B cell (primary cell): Measurements from ENCODE around the gene ABCF1. TPM values are rescaled to one million over a fixed set of nuclear protein-coding genes. Genes with fewer than 3 reads are reported as not detected.

Experiments
- ATAC-seq: fragments of 200-7000 bp; cut with Tn5 transposase; one replicate; pipeline ENCODE4 v1.10.0; 2021; ENCODE audit warnings: low read depth, mild to moderate bottlenecking, moderate number of reproducible peaks, moderate library complexity
- CTCF ChIA-PET: fragments of 350-600 bp; sonication (Branson Sonifier 250); formaldehyde crosslinking; loops from one replicate; lab custom pipeline; 2021; ENCODE audit warnings: antibody characterized with exemption, inconsistent platforms; lab: Charles Lee
- POLR2A ChIA-PET: fragments of 350-600 bp; sonication (Branson Sonifier 250); formaldehyde crosslinking; loops from one replicate; lab custom pipeline; 2021; ENCODE audit warnings: antibody characterized with exemption; lab: Charles Lee
- DNase-seq: peaks from one replicate; pipeline ENCODE4 v3.0.0; 2013
- H2AFZ ChIP-seq: 2 replicates; pipeline ENCODE4 v1.6.1; 2012; ENCODE audit warnings: mild to moderate bottlenecking, low read depth, low read length; ENCODE audit not compliant: insufficient read depth, poor library complexity, severe bottlenecking
- H3K27ac ChIP-seq, 2 donors: 1 replicate in 1 of 2; 2 replicates in 1 of 2; pipeline ENCODE4 v1.5.1; 2012 to 2013; ENCODE audit warnings: low read length in 2 of 2, mild to moderate bottlenecking in 2 of 2, moderate library complexity in 1 of 2
- H3K27me3 ChIP-seq, 4 experiments: fragments of 200-600 bp in 1 of 4; sonication (generic) in 1 of 4; replicated peaks in 1 of 4; 1 replicate in 2 of 4; 2 replicates in 2 of 4; pipeline versions ENCODE4 v1.6.1 to v1.7.0; 2013 to 2016; ENCODE audit warnings: low read length in 3 of 4, mild to moderate bottlenecking in 2 of 4, mixed read lengths in 1 of 4, moderate library complexity in 1 of 4; ENCODE audit not compliant: insufficient read depth in 4 of 4, control insufficient read depth in 3 of 4; ENCODE audit errors: control extremely low read depth in 1 of 4
- H3K36me3 ChIP-seq, 2 experiments: replicated peaks in 1 of 2; 1 replicate in 1 of 2; 2 replicates in 1 of 2; pipeline versions ENCODE4 v1.6.1 to v1.7.1; 2013; ENCODE audit warnings: low read length in 1 of 2; ENCODE audit not compliant: insufficient read depth in 2 of 2, control insufficient read depth in 1 of 2; ENCODE audit errors: control extremely low read depth in 1 of 2, extremely low read depth in 1 of 2
- H3K4me1 ChIP-seq, 2 donors: fragments of 200-600 bp in 1 of 2; sonication (generic) in 1 of 2; 1 replicate in 1 of 2; 2 replicates in 1 of 2; pipeline versions ENCODE4 v1.5.1 to v1.6.1; 2013 to 2017; ENCODE audit warnings: low read length in 2 of 2; ENCODE audit not compliant: control insufficient read depth in 2 of 2, insufficient read depth in 2 of 2
- H3K4me2 ChIP-seq: replicated peaks from 2 replicates; pipeline ENCODE3; 2012; ENCODE audit warnings: mild to moderate bottlenecking, low read depth, low read length; ENCODE audit not compliant: poor library complexity, severe bottlenecking
- H3K4me3 ChIP-seq, 5 experiments: fragments of 200-600 bp in 1 of 5; sonication (generic) in 1 of 5; 1 replicate in 3 of 5; 2 replicates in 2 of 5; pipeline versions ENCODE4 v1.5.1 to v1.7.0; 2011 to 2016; ENCODE audit warnings: low read length in 4 of 5, mild to moderate bottlenecking in 4 of 5, low read depth in 2 of 5, control low read depth in 1 of 5, moderate library complexity in 1 of 5; ENCODE audit not compliant: insufficient read depth in 1 of 5; ENCODE audit errors: control extremely low read depth in 1 of 5, extremely low read depth in 1 of 5
- H3K79me2 ChIP-seq: fragments of 200-600 bp; sonication (generic); one replicate; pipeline ENCODE4 v1.6.0; 2016; ENCODE audit warnings: low read length; ENCODE audit not compliant: control insufficient read depth, insufficient read depth
- H3K9ac ChIP-seq: fragments of 200-600 bp; sonication (generic); 2 replicates; pipeline ENCODE4 v1.6.1; 2017; ENCODE audit warnings: mild to moderate bottlenecking, low read length, moderate library complexity
- H3K9me3 ChIP-seq, 3 donors: one replicate each; pipeline versions ENCODE4 v1.6.1 to v1.7.1; 2013; ENCODE audit warnings: low read length in 2 of 3; ENCODE audit not compliant: control insufficient read depth in 2 of 3, insufficient read depth in 1 of 3; ENCODE audit errors: control extremely low read depth in 1 of 3
- H4K20me1 ChIP-seq: 2 replicates; pipeline ENCODE4 v1.6.0; 2012; ENCODE audit warnings: mild to moderate bottlenecking, low read length; ENCODE audit not compliant: insufficient read depth, control insufficient read depth, poor library complexity, severe bottlenecking
- H3K27ac Mint-ChIP-seq: one replicate; pipeline ENCODE4 v1.8.0; 2021; ENCODE audit warnings: mixed read lengths
- H3K27me3 Mint-ChIP-seq: one replicate; pipeline ENCODE4 v1.8.0; 2021; ENCODE audit warnings: mixed read lengths
- H3K4me1 Mint-ChIP-seq: one replicate; pipeline ENCODE4 v1.8.0; 2021; ENCODE audit warnings: mixed read lengths
- H3K4me3 Mint-ChIP-seq: one replicate; pipeline ENCODE4 v1.8.0; 2021; ENCODE audit warnings: mixed read lengths
- H3K9me3 Mint-ChIP-seq: one replicate; pipeline ENCODE4 v1.8.0; 2022; ENCODE audit warnings: mixed read lengths; ENCODE audit not compliant: insufficient read depth
- EZH2 ChIP-seq: IDR thresholded peaks from 2 replicates; pipeline ENCODE4 v1.6.1; 2012; ENCODE audit warnings: borderline replicate concordance, low read depth, mild to moderate bottlenecking, moderate library complexity, low read length; ENCODE audit not compliant: insufficient read depth, poor library complexity, severe bottlenecking
- WGBS: methylation state at CpG from one replicate; pipeline ENCODE4 v1.1.5; 2013; ENCODE audit warnings: missing lambda C conversion rate; ENCODE audit not compliant: insufficient coverage; 5-methylcytosine and 5-hydroxymethylcytosine counted together
- intact Hi-C: fragments of 100-400 bp; cut with micrococcal nuclease; formaldehyde crosslinking; loops from one replicate; pipeline ENCODE4 v1.10.0; 2022
- polyA plus RNA-seq: library from polyadenylated mRNA; depleted of rRNA; stranded (reverse); fragments of >200 nt; gene quantifications from 2 replicates; pipeline ENCODE4 v1.2.3, GENCODE V29; 2012
- total RNA-seq, 2 donors: library from RNA; stranded (reverse); fragments of 120-200 nt in 1 of 2; gene quantifications; 1 replicate in 1 of 2; 2 replicates in 1 of 2; pipeline versions ENCODE4 v1.2.3 to v1.2.4, GENCODE V29; 2013 to 2022
- TF ChIP-seq, protein P1 (sequence below): fragments of 200-600 bp; IDR thresholded peaks from one replicate; pipeline ENCODE4 v1.8.0; 2022; ENCODE audit warnings: antibody characterized with exemption, mild to moderate bottlenecking

The ABCF1 gene
- total and polyA plus RNA-seq, 2 donors (not counting 1 experiment from before 2014, with no cell fraction given), result 22.8 to 60.9 TPM

DNA sequence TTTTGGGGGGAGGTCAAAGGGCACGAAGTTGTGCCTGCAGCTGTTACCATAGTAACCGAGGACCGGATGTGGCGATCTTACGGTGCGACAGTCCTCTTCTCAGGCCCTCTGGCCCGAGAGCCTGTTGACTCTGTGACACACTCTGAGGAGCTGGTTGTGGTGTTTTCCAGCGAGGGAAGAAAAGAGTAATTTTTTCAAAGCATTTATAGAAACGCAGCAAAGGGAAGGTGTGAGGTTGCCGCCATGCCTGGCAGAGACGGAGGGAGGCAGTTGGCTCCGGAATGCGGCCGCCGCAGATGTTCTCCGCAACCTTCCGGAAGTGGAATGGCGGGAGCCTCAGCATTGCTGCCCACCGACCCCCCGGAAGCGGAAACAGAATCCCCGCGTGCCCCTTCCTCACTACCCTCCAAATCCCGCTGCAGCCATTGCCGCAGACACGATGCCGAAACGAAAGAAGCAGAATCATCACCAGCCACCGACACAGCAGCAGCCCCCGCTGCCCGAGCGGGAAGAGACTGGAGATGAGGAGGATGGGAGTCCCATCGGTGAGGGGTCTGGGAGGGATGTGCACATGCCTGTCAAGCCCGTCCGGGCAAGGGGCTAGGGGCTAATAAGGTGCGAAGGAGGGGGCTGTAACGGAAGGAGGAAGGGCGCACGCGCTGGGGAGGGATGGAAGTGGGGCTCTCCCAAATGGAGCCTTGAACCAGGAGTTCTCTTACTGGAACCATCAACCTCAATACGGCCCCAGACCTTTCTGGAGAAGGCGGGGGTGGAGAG, 14.1 kb upstream of the ABCF1 start, which contains the start of gene PRR3:
TSS of gene PRR3 (plus strand) at position 390 of the 777 bp plus-strand sequence. CDS start at position 440, 50 bp downstream.
- H2AFZ ChIP-seq, result peak within 1 kb of the TSS; percentile 85
- peaks cover 19 to 27% of the 10 kb centered on the region in 2 donors for H3K4me1 ChIP-seq
- intact Hi-C loops, result loop anchor here (1.0 to 5.0 kb wide), 8 partner anchors 14 to 164 kb away; partner anchors contain the start of genes ABCF1, C6orf136, DHX16 and HLA-E
- DNase-seq, result peak; percentile 96
- peaks cover 5% of the 10 kb centered on the region for H4K20me1 ChIP-seq
- Mint-ChIP-seq H3K4me1 (peaks cover 33% of the 10 kb centered on the region), H3K4me3 (peak within 1 kb of the TSS; percentile 99), H3K27ac (peak within 1 kb of the TSS; percentile 99), H3K9me3 (no peaks in the 10 kb centered on the region), H3K27me3 (no peaks in the 10 kb centered on the region)
- H3K4me3 ChIP-seq, result peak within 1 kb of the TSS; percentile 81 to 100 (median 94)
- no peaks in the 10 kb centered on the region for H3K27me3 ChIP-seq
- no peaks in the 10 kb centered on the region for H3K9me3 ChIP-seq
- CTCF ChIA-PET, result interaction anchor here (0.8 to 8.1 kb wide), 9 partner anchors 15 to 174 kb away, joined by 3 to 94 read pairs (median 4); no protein-coding TSS in a partner anchor
- peak within 1 kb of the TSS; percentile 99 for H3K9ac ChIP-seq
- ATAC-seq, result peak; percentile 53
- H3K4me2 ChIP-seq, result peak within 1 kb of the TSS; percentile 98
- peaks cover 0 to 26% of the 10 kb centered on the region in 2 experiments for H3K36me3 ChIP-seq
- TF ChIP-seq, protein P1, sequence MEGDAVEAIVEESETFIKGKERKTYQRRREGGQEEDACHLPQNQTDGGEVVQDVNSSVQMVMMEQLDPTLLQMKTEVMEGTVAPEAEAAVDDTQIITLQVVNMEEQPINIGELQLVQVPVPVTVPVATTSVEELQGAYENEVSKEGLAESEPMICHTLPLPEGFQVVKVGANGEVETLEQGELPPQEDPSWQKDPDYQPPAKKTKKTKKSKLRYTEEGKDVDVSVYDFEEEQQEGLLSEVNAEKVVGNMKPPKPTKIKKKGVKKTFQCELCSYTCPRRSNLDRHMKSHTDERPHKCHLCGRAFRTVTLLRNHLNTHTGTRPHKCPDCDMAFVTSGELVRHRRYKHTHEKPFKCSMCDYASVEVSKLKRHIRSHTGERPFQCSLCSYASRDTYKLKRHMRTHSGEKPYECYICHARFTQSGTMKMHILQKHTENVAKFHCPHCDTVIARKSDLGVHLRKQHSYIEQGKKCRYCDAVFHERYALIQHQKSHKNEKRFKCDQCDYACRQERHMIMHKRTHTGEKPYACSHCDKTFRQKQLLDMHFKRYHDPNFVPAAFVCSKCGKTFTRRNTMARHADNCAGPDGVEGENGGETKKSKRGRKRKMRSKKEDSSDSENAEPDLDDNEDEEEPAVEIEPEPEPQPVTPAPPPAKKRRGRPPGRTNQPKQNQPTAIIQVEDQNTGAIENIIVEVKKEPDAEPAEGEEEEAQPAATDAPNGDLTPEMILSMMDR, result no peak
- TF ChIP-seq EZH2, result no peak
- peak within 1 kb of the TSS; percentile 91 to 95 for H3K27ac ChIP-seq
- WGBS, result 0% methylated on average over 28 of the region's 42 CpGs
- POLR2A ChIA-PET, result interaction anchor here (0.5 to 3.4 kb wide), 14 partner anchors 9 to 1095 kb away, joined by 3 to 16 read pairs (median 4); partner anchors contain the start of genes ABCF1, BAG6, MDC1 and MRPS18B
- peaks cover 47% of the 10 kb centered on the region for H3K79me2 ChIP-seq
